Fibroblast of skin of right quadriceps (primary cell): Measurements from ENCODE around the gene RIMBP2.

Experiments used
- DNase-seq: peaks from one replicate; pipeline ENCODE4 v3.0.0-alpha.2; 2013

The RIMBP2 gene

GRCh38 chr12:130497321-130497720, 218.8 kb downstream of the RIMBP2 start:
- no peak for DNase-seq

- no peak for DNase-seq
Measured at GRCh38 chr12:130496516-130497120, 219.5 kb downstream of the RIMBP2 start.

GRCh38 chr12:130495156-130495555, 220.9 kb downstream of the RIMBP2 start:
- DNase-seq = no peak

DNA sequence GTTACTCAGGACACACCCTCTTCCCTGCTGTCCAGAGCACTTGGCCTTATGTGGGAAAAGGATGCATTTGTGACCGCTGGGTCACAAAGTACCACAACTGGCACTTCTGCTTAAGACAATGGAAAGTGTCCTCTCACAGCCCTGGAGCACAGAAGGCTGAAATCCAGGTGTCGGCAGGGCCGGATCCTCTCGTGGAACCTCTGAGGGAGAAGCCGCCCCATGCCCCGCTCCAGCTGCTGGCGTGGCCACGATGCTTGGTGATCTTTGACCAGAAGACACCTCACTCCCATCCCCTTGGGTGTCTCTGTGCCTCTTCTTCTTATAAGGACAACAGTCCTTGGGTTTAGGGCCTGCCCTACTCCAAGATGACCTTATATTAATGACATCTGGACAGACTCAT, 221.4 kb downstream of the RIMBP2 start:
- DNase-seq = no peak

- no peak for DNase-seq
Measured at GRCh38 chr12:130493951-130494350, 222.1 kb downstream of the RIMBP2 start.

DNA sequence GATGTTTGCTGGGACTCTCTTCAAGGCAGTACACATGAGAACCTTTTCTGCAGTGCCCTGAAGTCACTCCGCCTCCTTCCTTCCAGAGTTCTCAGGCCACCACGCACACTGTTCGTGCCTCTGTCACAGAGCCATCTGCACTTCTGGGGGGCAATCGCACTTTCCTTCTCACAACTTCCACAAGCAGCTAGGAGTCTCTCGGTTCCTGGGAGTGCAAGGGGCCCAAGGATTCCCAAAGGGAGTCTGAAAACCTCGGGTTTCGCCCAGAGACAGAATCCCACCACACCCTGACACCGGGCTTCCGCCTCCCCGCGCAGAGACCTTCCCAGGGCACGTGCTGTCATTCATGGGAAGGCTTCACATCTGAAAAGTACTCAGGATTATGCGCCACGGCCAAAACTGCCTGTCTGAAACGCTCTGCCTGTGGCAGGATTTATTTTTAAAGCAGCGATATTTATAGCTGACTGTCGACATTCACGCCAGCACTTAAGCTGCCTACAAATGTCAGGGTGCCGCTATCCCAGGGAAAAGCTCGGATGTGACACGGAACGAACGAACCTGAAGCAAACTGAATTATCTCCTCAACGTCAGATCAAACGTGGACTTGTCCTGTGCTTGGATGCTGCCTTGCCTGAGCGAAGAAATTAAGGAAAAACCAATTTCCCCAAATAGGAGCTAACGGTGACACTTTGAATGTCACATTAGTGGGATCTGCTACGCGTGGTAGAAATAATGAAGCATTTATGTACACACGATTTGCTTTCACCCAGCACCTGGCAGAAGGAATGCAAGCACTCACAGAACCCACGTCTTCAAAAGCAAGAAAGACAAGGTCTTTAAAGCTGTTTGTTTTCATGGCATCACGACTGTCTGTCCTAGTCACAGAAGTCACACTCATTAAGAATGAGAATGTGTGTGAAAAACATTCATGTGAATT, 224.4 kb downstream of the RIMBP2 start:
- no peak for DNase-seq

GRCh38 chr12:130490674-130491073, 225.4 kb downstream of the RIMBP2 start:
- DNase-seq = no peak

DNA sequence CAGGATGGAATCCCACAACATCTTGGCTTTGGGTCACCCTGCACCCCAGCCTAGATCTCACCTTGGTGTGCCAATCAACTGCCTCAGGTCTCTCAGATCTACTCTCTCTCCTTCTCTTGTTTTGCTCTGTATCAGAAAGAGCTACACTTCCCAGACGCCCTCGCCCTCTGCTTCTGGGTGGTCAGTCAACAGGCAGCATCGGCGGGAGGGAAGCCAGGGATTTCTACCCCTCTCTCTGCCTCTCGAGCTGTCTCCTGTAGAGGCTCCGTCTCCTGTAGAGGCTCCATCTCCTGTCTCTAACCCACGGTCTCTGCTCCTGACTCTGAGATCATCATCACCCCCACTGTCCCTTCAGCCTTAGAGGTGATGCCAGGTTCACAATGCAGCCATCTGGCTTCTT, 226.8 kb downstream of the RIMBP2 start:
- DNase-seq = no peak

DNA sequence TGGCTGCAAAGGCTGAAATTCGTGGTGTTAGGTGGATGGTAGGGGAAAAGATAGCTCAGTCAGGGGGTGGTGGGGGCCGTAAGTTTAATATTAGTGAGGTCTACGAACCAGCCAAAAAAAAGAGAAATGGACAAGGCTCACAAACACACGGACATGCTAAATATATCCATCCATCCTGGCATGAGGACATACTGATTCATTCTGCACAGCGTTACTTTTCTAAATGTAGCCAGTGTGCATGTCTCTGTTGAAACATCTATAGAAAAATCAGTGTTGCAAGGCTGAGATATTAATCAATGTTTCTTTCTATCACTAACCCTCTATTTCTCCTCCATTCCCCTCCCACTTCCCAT, 227.8 kb downstream of the RIMBP2 start:
- DNase-seq = no peak

DNA sequence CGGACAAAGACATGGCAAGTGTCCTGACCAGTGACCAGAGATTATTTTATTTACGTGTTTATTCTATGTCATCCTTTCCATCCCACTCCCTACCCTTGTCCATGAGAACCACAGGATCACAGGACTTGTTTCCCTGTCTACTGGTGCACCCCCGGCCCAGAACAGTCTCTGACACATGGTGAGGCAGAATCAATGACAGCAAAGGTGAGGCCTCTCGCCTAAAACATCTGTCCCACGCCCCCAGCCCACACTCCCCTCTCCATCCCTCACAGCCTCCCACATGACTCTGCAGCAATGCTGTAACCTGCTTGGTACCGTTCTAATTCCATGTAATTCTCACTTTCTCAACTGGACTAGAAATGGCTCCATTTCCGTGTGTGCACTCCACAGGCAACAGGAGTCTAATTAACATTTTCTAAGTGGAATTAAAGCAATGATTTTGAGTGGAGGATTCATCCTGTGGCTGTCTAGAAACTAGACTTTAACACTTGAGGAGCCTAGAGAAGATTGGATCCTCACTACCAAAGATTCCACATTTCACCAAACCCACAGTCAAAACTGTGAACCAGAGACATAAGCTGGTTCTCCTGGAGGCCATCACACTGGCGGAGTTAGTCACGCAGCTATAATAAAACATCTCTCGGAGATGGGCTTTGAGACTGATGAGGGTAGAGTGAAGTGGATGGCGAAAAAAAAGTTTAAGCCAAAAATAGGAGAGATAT, 228.3 kb downstream of the RIMBP2 start:
- no peak for DNase-seq

DNA sequence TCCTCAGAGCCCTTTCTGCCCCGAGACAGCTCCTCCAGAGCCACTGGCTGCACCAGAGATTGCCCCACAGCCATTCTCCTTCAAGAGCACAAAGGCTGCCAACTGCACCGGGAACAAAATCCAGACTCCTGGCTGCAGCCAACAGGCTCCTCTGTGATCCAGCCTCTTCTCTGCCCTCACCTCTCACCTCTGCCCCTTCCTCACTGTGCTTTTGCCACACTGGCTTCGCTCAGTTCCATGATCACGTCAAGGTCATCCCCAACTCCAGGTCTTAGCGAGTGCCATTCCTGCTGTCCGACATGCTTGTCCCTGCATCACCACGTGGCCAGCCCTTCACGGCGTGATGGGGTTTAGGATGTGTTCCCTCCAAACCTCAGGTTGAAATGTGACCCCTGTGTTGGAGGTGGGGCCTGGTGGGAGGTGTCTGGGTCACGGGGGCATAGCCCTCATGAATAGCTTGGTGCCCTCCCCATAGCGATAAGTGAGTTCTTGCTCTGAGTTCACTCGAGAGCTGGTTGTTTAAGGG, 229.1 kb downstream of the RIMBP2 start:
- DNase-seq = no peak

- DNase-seq = no peak
Measured at GRCh38 chr12:130486146-130486435, 230.0 kb downstream of the RIMBP2 start.

DNA sequence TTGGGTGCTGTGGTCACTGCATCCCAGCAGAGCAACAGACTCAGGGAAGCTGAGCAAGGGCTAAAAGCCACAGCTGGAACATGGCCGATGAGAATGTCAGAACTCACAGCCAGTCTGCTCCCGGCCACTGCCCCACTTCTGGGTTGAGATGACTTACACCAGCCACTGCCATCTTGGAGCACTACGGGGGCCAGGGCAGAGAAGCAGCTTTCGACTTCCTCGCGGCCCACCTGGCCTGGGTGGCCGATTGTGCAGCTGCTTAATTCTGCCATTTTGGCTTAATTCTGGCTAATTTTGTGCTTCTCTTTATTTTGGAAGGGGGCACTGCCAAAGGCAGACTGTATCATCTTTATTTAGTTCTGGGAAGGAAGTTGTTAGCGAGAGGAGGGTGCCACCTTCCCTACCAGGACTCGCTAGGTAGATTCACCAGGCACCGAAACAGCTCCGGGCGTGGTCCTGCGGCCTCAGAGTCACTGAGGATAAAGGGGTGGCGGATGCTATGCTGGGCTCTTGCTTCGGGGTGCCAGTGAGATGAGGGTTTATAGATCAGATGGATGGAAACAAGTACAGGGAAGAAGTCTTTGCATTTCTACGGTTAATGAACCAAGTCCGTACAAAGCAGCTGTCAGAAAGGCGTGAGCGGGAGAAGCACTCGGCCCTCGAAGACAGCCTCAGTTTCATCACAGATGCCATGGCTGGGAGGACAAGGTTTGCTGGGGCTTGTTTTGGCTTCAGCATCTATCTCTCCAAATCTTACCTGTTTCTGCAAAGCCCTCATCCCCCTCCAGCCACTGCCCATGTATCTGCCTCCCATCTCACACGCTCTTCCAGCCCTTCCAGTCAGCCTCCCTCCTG, 230.6 kb downstream of the RIMBP2 start:
- DNase-seq = no peak

- DNase-seq = no peak
Measured at GRCh38 chr12:130484221-130484620, 231.9 kb downstream of the RIMBP2 start.

DNA sequence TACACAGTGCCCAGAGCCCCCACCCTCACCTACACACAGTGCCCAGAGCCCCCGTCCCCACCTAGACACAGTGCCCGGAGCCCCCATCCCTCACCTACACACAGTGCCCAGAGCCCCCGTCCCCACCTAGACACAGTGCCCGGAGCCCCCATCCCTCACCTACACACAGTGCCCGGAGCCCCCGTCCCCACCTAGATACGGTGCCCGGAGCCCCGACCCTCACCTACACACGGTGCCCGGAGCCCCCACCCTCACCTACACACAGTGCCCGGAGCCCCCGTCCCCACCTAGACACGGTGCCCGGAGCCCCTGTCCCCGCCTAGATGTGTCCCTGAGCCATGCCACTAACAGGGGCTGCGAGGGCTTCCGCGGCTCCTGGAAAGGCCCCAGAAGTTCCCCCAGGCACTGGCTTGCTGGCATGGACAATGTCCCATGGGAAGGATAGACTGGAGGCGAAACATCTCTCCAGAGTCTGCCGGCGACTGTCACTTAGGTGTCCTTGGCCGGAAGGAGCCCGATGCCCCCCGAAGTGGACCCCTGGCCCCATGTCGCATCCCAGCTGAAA, 232.4 kb downstream of the RIMBP2 start:
- DNase-seq = no peak

DNA sequence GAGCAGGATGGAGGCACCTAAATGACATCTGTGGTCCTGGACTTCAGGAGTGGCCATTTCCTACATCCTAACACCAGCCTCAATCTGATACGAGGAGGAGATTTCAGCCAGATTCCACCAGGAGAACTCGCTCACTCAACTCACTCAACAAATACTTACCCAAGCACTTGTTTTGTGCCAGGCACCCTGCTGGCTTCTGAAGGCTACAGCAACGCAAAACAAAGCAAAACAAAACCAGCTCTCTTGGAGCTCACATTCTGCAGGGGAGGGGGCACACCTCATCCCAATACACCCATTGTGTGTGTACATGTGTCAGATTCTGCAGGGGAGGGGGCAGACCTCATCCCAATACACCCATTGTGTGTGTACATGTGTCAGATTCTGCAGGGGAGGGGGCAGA, 233.7 kb downstream of the RIMBP2 start:
- no peak for DNase-seq

GRCh38 chr12:130481392-130481879, 234.7 kb downstream of the RIMBP2 start:
- DNase-seq = no peak

GRCh38 chr12:130480887-130481286, 235.2 kb downstream of the RIMBP2 start:
- DNase-seq = no peak

DNA sequence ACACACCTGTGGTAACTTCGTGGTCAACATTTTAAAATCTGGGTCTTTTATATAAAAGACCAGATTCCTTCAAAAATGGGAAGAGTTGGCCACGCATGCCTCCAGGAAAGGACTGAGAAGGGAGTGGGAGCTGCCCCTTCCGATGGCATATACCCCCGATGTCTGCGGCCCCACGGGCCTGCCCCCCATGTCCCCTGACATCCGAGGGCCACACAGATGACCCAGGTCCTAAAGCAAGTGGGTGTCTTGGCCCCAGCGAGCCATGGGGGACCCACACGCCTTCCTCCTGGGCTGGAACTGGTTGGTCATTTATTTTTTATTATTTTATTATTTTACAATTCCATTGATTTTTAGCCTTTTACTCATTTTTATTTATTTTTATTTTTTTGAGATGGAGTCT, 235.9 kb downstream of the RIMBP2 start:
- DNase-seq = no peak

DNA sequence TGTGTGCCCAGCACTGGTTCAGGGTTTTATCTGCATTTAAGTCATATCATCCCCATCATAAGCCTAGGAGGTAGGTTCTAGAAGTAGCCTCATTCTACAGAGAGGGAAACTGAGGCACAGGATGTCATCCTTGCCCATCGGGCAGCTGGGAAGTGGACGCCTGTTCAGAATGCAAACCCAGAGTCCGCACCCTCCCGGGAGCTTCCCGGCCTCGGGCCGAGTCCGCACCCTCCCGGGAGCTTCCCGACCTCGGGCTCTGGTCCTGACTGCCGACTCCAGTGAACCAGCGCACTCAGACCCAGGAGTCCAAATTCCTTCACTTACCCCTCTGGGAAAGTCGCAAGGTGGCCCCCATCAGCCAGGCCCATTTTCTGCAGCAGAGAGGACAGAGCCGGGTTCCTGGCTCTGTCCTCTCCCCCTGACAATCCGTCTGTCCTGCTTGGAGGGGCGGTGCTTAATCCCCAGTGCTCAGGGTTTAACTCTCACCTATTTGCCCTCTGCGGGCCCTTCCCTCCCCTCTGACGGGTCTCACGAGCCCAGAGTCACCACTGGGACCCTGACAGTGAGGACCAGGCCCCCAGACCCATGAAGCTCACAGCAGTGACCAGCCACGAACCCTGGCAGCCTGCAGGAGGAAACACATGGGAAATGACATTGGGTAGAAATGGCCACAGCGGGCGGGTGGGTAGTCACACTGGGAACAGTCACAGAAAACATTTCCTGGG, 236.5 kb downstream of the RIMBP2 start:
- DNase-seq = no peak

DNA sequence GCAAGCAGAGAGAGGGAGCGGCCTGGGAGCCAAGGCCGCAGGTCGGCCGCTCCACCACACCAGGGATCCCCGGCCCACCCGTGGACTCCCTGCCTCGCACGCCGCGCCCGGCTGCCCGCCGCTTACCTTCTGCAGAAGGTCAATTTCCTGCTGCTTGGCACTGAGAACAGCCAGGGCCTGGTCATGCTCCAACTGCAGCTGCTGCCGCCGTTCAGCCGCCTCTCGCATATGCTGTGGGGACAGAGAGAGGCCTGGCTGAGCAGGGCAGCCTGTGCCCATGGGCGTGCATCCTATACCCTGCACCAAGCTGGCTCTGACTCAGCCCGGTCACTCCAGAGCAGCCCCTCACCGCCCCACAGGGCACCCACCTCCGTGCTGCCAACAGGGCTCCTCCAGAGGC, 237.3 kb downstream of the RIMBP2 start:
- DNase-seq = no peak

DNA sequence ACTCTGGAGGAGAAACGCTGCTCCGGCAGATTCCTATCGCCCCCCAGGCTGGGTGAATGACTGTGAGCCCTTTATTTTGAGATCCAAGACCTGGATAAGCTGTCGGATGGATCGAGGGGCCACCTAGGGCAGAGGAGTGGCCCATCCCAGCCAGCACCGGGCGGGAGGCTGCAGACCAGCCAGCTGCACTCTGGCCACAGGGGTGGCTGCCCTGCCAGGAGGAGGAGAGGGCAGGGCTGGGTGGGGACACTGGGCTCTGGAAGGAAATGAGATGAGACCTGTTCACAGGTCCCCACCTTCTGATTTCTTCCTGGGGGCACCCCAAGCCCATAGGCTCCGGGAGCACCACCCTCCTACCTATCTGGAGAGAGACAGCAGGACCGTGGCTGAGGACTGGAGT, 238.4 kb downstream of the RIMBP2 start:
- DNase-seq = no peak
